GM19328 (cell line): ENCODE results near the gene JPH3.
"Not testable (repeated sequence)": the region's sequence is repeated elsewhere in the genome, so short reads cannot be mapped to it uniquely, and the experiment has no call there.

Experiments
- ATAC-seq: cut with Tn5 transposase; IDR thresholded peaks from one replicate; pipeline ENCODE4 v1.9.1; 2021; ENCODE audit warnings: mild to moderate bottlenecking, moderate library complexity; ENCODE audit not compliant: unreplicated experiment

JPH3 gene

DNA sequence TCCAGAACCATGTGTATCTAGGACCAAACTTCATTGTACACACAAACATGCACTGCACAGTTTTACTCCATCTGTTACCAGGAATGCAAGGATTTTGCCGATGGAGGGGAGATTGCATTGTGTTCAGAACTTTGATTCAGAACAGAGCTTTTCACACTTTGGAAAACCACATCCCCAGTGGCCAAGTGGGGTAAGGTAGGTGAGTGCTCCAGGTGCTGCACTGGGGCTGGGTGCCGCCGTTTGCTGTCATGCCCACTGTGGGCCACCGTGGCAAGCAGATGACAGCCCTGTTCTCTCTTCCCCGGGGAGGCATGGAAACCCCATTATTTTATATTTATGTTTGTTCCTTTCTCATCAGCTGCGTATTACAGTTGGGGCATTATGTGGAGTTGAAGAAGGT lies 29.3 kb upstream of the JPH3 start:
- ATAC-seq: no peak

DNA sequence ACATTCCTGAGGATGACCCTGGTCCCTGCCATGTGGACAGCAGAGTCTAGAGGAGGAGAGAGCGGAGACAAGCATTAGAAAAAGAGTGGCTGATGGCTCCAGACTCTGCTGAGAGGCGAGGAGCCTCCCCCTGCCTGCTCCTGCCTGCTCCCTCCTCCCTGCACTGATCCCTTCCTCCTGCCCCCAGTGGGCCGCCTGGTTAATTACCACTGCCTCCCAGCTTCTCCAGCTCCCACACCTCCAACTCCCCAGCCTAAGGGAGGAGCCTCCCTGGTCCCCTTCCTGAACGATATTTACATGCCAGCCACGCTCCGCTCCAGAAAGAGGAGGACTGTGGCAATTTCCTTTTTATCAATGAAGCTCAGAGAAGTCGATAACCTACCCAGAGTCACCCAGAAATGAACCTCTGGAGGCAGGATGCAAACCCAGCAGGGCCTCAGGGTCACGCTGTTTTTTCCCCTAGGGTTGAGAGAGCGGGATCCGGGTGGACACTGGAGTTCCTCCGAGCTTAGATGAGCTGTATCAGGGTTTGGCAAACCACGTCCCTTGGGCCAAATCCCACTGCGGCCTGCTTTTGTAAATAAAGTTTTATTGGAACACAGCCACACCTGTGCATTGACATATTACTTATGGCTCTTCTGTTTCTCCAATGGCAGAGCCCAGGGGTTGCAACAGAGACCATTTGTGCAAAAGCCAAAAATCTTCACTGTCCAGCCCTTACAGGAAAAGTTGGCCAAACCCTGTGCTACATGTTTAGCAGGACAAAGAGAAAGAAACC lies 27.1 kb upstream of the JPH3 start:
- no peak for ATAC-seq

DNA sequence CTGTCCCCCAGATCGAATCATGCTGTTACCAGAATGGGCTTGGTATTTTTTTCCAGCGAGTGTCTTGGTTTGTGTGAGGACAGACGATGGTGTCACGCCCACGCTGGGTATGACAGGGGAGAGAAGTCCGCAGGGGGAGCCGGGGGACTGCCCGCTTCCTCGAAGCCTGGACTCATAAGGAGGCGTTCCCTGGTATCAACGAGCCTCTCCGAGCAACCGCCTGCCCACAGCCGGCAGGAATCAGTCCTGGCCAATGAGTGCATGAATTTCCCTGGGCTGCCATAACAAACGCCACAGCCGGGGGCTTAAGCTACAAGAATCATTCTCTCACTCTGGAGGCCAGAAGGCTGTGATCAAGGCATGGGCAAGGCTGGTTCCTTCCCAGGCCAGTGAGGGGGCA lies 26.1 kb upstream of the JPH3 start:
- ATAC-seq: no peak

DNA sequence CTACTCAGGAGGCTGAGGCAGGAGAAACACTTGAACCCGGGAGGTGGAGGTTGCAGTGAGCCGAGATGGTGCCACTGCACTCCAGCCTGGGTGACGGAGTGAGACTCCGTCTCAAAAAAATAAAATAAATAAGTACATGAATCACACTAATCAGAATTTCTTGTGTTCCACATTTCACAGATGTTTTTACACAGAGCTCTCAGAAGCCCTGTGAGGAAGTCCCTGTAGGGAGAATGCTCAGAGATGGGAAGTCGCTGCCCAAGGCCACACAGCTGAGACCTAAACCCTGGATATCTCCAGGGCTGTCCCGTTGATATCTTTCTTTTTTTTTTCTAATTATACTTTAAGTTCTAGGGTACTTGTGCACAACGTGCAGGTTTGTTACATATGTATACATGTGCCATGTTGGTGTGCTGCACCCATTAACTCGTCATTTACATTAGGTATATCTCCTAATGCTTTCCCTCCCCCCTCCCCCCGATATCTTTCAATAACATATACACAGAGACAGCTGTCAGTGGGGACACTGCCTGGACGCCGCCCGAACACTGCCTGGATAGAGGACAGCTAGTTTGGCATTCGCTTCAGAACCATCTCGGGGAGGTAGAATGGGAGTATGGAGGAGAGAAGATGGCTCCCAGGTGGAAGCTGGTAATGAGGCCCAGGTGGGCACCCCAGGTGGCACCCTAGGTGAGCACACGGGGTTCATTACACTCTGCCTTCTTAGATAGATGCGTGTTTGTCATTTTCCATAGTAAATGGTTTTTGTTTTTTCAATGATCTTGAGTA lies 24.0 kb upstream of the JPH3 start:
- ATAC-seq: not testable (repeated sequence)

DNA sequence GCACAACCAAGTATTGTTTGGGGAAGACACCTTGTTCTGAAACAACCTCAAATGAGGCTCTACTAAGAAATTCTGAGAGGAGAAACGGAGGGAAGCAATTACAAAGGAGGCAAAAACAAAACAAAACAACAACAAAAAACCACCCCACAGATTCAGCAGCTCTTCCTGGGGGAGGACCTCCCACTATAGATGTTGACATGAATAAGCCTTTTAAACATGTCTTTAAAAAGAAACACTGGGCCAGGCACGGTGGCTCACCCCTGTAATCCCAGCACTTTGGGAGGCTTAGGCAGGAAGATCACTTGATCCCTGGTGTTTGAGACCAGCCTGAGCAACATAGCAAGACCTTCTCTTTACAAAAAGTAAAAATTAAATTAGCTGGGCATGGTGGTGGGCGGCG lies 22.6 kb upstream of the JPH3 start:
- ATAC-seq: no peak

DNA sequence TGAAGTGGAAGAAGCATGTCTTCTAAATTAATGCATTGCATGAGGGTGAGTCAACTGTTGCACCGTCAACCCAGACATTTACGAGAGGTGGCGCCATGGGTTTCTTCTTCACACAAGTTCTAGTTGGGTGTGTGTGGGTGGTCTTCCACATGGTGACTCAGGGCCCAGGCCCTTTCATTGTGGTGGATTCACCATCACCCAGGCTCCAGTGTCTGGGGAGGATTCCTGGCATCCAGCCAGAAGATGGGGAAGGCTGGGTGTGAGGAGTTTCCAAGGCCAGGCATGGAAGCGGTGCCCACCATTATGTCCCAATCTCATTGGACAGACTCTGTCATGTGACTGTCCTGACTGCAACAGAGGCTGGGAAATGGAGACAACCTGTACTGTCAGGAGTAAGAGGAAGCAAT lies 21.4 kb upstream of the JPH3 start:
- ATAC-seq: no peak

DNA sequence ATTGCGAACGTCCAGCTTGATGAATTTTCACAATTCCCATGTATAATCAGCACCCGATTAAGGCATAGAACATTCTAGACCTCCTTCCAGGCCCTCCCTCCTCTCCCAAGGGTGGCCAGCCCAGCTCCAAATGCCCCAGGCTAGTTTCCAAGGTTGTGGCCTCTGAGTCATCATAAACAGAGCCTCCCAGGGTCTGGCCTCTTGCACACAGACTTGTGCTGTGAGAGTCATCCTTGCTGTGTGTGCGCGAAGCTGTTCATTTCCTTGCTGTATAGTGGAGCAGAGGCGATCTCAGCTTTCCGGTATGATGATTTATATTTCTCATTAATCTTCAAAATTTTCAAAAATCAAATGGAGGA lies 20.5 kb upstream of the JPH3 start:
- ATAC-seq: no peak

DNA sequence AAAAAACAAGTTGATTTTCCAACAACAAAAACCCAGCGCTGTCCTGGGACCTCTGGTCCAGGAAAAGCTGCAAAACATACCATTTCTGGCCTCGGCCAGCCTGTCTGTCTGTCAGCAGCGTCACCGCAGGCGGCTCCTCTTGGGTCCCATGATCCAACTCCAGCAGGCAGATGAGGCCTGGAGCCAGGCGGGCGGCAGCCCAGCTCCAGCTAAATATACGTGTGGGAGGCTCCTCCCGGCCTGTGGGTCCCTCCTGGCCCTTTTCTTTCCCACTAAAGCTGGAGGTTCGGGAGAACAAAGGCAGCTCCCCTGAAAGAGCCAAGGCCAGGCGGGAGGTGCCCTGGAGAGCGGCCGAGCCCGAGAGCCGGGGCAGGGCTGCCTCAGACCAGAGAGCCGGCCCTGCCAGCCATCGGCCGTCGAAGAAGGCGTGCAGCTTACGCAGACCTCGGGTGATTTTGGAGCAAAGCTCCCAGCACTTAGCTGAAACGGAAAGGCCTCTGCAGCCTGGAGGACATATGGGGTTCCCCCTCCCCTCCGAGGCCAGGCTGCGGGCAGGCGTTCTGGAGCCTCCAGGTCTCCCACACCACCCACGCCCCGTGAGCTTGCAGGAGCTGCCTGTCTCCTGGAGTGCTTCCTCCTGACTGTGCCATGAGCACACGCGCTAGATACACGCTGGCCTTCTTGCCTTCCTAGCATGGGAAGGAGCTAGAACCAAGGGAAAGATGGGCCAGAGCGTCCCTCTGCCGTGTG lies 19.9 kb upstream of the JPH3 start:
- no peak for ATAC-seq

DNA sequence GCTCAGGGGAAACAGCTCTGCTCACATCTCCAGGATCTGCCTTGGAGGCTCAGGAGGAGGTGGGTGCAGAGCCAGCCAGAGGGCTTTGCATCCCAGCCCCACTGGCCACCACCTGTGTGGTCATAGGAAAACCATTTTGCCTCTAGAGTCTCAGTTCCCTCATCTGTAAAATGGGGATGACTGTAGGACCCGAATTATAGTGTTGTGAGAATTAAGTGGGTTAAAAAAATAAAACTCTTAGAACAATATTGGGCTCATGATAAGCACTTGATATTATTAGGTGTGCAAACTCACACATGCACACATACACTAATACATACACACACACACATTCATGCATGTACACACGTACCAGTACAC lies 19.4 kb upstream of the JPH3 start:
- ATAC-seq: no peak

DNA sequence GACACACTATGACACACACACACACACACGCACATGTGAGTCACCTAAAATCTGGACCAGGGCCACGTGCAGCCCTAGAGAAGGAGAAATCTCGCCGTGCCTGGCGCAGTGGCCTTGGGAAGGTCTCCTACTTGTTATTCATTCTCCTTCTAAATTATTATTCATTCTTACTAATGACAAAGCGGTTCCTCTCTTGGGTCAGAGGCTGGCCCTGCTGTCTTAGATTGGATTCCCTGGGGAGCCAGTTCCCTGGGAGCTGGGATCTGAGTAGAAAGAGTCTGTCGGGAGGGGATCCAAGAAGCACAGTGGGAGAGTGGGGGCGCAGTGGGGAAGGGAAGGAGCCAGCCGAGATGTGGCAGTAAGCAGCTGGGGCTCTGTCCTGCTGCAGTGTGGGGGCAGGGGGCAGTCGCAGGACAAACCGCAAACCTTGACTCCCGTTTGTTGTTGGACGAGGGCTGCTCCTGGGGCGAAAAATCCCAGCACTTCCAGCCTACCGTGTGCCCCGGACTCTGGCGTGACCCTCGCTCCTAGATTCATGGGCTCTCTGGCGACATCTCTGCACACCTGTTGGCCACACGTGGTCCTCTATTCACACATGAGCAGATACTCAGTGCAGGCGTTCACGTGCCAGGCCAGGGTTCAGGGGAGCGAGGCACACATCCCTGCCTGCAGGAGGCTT lies 18.7 kb upstream of the JPH3 start:
- ATAC-seq: no peak

DNA sequence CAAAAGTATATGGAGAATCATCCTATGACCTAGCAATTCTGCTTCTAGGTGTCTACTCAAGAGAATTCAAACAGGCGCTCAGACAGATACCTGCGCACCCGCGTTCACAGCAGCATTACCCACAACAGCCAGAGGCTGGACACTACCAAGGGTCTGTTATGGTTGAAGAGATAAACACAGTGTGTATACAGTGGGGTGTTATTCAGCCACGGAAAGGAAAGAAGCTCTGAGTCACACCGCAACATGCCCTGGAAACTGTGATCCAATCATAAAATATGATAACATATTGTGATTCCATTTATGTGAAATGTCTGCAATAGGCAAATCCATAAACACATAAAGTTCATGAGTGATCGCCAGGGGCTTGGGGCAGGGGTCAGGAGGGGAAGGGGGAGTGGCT lies 18.0 kb upstream of the JPH3 start:
- no peak for ATAC-seq

DNA sequence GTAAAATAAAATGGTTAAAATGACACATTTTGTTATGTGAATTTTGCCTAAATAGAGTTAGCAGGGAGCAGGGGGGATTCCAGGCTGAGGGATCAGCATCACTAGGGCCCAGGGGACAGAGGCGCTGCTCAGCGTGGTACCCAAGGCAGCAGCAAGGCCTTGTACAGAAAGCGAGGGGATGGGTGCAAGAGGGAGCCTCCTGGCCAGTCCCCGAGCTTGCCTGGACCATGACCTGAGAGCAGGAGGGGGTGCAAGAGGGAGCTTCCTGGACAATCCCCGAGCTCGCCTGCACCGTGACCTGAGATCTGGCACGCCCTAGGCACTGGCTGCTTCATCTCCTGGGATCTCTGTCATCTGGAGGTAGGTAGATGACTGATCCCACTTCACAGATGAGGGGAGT lies 17.3 kb upstream of the JPH3 start:
- ATAC-seq: no peak

DNA sequence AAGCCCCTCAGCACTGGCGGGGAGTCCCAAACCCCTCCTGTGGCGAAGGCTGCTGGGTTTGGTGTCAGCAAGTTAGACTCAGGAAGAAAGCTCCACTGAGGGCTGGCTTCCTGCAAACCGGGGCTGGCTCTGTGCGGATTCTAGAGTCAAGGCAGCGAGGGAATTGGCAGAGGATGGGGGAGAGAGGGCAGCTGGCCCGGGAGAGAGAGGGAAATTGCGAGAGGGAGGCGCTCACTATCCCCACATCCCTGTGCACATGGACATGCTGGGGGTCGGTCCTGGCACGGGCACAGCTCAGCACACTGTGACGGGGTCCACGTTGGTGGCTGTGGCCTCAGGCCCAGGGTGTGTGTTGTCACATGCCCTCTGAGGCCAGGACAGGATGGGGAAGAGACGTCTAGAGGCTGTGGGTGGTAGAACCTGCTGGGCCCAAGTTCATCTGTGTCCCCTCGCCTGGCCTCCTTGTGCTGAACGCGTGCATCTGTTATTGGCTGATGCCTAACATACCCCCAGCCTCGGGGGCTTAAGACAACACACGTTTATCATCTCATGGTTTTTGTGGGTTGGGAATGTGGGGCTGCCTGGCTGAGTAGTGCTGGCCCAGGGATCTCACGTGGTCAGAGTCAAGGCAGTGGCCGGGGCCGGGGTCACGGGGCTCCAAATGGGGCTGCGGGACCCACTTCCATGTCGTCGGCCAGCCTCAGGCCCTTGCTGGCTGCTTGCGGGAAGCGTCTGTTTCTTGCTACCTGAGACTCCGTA lies 16.7 kb upstream of the JPH3 start:
- ATAC-seq: no peak

DNA sequence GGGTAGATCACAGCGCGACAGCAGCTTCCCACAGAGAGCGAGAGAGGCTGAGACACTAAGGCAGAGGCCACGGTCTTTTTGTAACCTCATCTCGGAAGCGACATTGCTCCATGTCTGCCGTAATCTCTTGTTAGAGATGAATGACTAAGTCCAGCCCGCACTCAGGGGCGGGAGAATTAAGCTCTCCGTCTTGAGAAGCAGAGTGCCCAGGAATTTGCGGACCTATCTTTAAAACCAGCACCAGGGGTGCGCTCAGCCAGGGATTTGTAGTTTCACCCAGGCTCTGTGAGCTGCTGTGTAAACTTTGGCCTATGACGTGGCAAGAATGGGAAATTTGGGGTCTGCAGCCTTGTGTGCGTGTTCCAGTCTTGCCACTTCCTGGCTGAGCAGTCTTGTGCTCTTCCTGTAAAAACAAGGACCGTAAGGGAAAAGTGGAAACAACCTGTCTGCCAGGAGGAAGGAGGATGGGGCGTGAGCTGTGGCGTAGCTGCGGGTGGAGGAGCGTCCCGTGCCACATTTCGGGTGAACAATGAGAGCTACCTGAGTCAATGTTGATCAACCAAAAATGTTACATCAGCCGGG lies 16.0 kb upstream of the JPH3 start:
- ATAC-seq: no peak

DNA sequence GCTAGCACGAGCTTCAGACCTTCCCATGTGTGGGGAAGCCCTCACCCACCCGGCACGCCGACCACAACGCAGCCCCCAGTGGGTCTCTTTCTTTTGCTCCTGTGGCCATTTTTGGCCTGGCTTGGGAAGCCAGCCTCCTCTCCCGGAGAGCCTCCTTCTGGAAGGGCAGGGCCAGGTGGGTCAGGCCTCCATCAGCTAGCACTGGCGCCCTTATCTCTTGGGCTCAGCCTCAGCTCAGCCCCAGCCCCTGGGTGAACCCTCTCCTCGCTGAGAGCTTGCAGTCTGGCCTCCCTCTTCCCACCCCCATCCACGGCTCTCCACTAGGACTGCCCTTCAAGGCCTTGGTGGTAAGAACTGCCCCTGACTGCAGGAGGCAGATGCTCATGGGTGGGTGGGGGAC lies 14.7 kb upstream of the JPH3 start:
- ATAC-seq: no peak

DNA sequence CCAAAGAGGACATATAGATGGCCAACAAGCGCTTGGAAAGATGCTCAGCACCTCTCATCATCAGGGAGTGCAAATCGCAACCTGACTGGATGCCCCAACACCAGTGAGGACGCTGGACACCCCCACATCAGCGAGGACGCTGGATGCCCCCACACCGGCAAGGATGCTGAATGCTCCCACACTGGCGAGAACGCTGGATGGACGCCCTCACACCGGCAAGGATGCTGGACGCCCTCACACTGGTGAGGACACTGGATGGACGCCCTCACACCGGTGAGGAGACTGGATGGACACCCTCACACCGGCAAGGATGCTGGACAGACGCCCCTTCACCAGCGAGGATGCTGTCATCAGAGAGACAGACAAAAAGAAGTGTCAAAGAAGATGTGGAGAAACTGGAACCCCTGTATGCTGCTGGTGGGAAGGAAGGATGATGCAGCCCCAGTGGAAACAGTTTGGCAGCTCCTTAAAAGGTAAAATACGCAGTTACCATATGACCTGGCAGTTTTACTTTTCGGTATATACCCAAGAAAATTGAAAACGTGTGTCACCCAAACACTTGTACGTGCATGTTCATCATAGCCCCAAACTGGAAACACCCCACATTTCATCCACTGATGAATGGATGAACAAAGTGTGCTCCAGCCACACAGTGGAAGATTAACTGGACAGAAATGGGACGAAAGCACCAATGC lies 10.1 kb upstream of the JPH3 start:
- ATAC-seq: no peak

DNA sequence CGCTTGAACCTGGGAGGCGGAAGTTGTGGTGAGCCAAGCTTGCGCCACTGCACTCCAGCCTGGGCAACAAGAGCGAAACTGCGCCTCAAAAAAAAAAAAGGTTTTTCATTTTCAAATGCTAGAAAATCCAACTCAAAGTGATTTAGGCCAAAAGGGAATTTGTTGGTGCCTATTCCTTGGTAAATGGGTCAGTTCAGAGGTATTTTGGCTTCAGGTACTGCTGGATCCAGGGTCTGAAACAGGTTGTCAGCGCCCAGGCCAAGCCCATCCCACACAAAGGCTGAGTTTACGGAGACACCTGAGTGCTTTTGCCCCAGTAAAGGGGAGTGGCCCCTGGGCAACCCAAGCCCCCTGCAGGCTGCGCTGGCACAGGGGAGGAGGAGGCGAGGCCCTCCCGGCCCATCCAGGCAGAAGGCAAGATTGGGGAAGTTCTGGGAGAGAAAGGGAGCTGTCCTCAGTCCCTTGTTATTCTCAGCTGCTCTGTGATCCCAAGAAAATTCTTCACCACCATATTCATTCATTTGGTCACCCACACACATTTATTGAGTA lies 8.5 kb upstream of the JPH3 start:
- ATAC-seq: no peak

DNA sequence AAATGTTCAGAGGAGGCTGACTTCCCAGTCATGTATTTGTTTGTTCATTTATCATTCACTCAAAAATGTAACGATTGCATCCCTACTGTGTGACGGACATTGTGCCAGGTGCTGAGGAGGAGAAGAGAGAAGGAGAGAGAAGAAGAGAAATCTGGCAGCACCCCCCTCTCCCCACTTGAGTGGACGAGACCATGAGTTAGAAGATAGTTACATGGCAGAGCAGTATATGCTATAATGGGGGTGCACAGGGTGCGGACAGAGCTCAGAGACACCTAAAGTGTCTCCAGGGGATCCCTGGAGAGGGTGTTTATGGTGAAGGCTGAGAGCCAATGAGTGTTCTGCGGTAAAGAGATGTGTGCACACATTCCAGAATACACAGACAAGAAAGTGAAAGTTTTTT lies 6.6 kb upstream of the JPH3 start:
- ATAC-seq: no peak

DNA sequence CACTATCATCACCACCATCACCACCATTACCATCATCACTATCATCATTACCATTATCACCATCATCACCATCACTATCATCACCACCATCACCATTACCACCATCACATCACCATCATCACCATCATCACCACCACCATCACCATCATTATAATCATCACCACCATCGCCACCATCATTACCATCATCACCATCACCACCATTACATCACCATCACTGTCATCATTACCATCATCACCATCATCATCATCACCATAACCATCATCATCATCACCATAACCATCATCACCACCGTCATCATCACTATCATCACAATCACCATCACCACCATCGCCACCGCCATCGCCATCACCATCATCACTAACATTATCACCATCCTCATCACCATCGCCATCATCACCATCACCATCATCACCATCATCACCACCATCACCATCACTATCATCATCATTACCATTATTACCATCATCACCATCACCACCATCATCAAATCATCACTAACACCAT lies 4.9 kb upstream of the JPH3 start:
- ATAC-seq: no peak
